ENCODE measurements around the gene ROR2. TPM values are rescaled to one million over a fixed set of nuclear protein-coding genes. Genes with fewer than 3 reads are reported as not detected.

Gene ROR2
- polyA plus RNA-seq, 1 experiment, result 9.7 TPM

DNA sequence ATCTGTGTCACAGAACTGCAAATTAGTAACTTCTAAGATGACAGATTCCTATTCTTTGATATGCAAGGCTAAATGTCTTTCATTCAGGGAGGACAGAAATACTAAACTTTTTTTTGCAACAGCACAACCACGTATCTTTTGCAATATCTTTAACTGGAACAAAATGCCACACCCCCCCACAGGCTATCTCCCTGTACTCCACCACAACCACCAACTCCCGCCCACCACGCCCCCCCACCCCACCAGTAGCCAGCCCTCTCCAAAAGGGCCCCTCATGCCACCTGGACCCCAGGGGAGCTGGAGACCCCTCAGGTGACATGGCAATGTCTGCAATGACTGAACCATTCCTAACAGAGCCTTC lies 131.8 kb downstream of the ROR2 start:
- TF ChIP-seq, protein P1, sequence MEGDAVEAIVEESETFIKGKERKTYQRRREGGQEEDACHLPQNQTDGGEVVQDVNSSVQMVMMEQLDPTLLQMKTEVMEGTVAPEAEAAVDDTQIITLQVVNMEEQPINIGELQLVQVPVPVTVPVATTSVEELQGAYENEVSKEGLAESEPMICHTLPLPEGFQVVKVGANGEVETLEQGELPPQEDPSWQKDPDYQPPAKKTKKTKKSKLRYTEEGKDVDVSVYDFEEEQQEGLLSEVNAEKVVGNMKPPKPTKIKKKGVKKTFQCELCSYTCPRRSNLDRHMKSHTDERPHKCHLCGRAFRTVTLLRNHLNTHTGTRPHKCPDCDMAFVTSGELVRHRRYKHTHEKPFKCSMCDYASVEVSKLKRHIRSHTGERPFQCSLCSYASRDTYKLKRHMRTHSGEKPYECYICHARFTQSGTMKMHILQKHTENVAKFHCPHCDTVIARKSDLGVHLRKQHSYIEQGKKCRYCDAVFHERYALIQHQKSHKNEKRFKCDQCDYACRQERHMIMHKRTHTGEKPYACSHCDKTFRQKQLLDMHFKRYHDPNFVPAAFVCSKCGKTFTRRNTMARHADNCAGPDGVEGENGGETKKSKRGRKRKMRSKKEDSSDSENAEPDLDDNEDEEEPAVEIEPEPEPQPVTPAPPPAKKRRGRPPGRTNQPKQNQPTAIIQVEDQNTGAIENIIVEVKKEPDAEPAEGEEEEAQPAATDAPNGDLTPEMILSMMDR (IDR thresholded peaks at IDR 0.05; ENCODE audit: low read depth, low read length), result no peak
- peaks cover 10% of the 10 kb centered on the region for H3K27me3 ChIP-seq (ENCODE audit: control insufficient read depth, insufficient read depth, low read length)
- no peaks in the 10 kb centered on the region for H3K9me3 ChIP-seq (ENCODE audit: control insufficient read depth, insufficient read depth, low read length)
- ChIA-PET POLR2A (interaction anchor here (0.6 to 1.6 kb wide), 6 partner anchors 25 to 135 kb away, joined by 3 to 6 read pairs (median 5); partner anchors contain the start of gene ROR2), CTCF (interaction anchor here (0.7 to 1.3 kb wide), 3 partner anchors 23 to 60 kb away, joined by 3 to 4 read pairs (median 3); no protein-coding TSS in a partner anchor)
- H3K4me3 ChIP-seq (ENCODE audit: low read depth, low read length), result no peak overlapping the region
- DNase-seq (ENCODE audit: low read depth, low spot score), result no peak
- H3K27ac ChIP-seq (ENCODE audit: low read depth, low read length), result no peak overlapping the region

DNA sequence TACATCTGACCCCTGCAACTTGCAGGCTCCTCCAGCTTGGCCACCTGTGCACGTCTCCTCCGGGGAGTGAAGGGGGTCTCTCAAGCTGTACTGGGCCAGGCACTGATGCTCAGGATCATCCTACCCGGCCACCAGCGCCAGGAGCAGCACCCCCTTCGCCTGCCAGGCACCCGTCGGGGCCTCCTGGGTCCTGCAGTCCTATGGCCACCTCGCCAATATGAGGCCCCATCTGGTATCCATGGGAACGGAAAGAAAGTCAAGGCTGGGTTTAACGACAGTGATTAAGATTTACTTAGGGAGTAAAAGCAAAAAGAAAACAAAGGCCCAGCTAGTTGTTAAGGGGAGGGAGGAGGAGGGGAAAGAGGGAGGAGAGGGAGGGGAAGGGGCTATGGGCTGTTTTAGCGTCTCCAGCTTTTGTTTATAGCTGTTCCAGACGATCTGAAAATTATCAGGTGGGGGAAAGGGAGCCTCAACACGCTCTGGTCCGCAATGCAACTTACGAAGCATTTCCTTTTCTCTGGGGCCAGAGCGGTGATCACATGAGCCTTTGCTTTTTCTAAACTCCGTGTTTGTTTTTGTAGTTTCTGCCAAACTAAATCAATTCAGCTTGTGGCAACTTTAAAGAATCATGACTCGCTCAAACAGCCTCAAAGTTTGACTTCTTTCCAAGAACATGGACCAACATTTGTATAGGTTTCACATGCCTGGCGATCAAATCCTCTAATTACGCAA lies 132.4 kb downstream of the ROR2 start:
- H3K9me3 ChIP-seq (ENCODE audit: control insufficient read depth, insufficient read depth, low read length), result no peaks in the 10 kb centered on the region
- peaks cover 10% of the 10 kb centered on the region for H3K27me3 ChIP-seq (ENCODE audit: control insufficient read depth, insufficient read depth, low read length)
- peak; percentile 91 for DNase-seq (ENCODE audit: low read depth, low spot score)
- peak overlapping the region; percentile 43 for H3K4me3 ChIP-seq (ENCODE audit: low read depth, low read length)
- peak overlapping the region; percentile 92 for H3K27ac ChIP-seq (ENCODE audit: low read depth, low read length)
- ChIA-PET CTCF (interaction anchor here (1.0 to 1.3 kb wide), 2 partner anchors 23 to 59 kb away, joined by 3 to 4 read pairs; no protein-coding TSS in a partner anchor), POLR2A (interaction anchor here (0.6 to 1.6 kb wide), 9 partner anchors 26 to 136 kb away, joined by 3 to 6 read pairs (median 5); partner anchors contain the start of gene ROR2)
- TF ChIP-seq, protein P1 (IDR thresholded peaks at IDR 0.05; ENCODE audit: low read depth, low read length), result no peak

DNA sequence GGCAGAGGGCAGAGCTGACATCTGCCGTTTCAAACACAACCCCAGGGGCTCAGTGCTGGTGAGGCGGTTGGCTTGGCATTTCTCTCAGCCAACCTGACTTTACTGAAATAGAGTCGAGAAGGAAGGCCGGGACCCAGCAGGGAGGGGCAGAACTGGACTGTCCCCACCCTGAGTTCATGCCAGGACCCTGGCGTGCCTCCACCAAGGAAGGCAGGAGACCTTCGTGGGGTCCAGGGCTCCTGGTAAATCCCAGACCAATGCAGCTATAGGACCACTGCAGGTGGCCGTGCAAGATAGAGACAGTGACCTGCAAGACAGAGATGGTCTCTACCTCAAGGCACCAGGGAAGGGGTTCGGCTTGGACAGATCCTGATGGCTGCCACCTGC lies 132.9 kb downstream of the ROR2 start:
- H3K27ac ChIP-seq (ENCODE audit: low read depth, low read length), result peak overlapping the region; percentile 92

DNA sequence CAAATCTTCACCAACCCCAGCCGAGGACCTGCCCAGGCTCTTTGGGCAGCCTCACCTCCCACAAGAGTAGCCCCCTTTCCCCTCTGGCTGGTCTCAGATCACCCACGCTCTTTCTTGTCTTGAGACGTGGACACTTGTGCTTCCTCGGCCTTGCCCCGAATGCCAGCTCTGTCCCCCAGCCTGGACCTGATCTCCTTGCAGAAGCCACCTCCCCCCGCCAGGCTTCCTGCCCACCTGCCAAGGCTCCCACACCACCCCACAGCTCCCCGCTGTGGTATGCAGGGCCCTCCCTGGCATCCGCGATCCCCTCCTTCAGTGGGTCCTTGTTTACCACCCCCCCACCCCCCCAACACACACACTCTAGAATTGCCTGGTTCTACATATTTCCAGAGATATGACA lies 133.7 kb downstream of the ROR2 start:
- no peak overlapping the region for H3K4me3 ChIP-seq (ENCODE audit: low read depth, low read length)
- CTCF ChIA-PET, result no interaction called here
- POLR2A ChIA-PET, result interaction anchor here (0.8 kb wide), 1 partner anchor 45 kb away, joined by 3 read pairs; no protein-coding TSS in a partner anchor
- H3K27me3 ChIP-seq (ENCODE audit: control insufficient read depth, insufficient read depth, low read length), result peaks cover 6% of the 10 kb centered on the region
- no peak overlapping the region for H3K27ac ChIP-seq (ENCODE audit: low read depth, low read length)
- TF ChIP-seq, protein P1 (IDR thresholded peaks at IDR 0.05; ENCODE audit: low read depth, low read length), result no peak
- no peaks in the 10 kb centered on the region for H3K9me3 ChIP-seq (ENCODE audit: control insufficient read depth, insufficient read depth, low read length)
- no peak for DNase-seq (ENCODE audit: low read depth, low spot score)

More for the DNA sequence above, 132.9 kb downstream of the ROR2 start:
- TF ChIP-seq, protein P1 (IDR thresholded peaks at IDR 0.05; ENCODE audit: low read depth, low read length), result no peak
- no peak for DNase-seq (ENCODE audit: low read depth, low spot score)
- Histone ChIP-seq H3K27me3 (ENCODE audit: control insufficient read depth, insufficient read depth, low read length) (peaks cover 7% of the 10 kb centered on the region), H3K4me3 (ENCODE audit: low read depth, low read length) (peak overlapping the region; percentile 43), H3K9me3 (ENCODE audit: control insufficient read depth, insufficient read depth, low read length) (no peaks in the 10 kb centered on the region)
- CTCF ChIA-PET, result interaction anchor here (1.0 kb wide), 1 partner anchor 59 kb away, joined by 3 read pairs; no protein-coding TSS in a partner anchor
- POLR2A ChIA-PET, result interaction anchor here (0.6 to 1.6 kb wide), 8 partner anchors 27 to 135 kb away, joined by 3 to 6 read pairs (median 5); partner anchors contain the start of gene ROR2

DNA sequence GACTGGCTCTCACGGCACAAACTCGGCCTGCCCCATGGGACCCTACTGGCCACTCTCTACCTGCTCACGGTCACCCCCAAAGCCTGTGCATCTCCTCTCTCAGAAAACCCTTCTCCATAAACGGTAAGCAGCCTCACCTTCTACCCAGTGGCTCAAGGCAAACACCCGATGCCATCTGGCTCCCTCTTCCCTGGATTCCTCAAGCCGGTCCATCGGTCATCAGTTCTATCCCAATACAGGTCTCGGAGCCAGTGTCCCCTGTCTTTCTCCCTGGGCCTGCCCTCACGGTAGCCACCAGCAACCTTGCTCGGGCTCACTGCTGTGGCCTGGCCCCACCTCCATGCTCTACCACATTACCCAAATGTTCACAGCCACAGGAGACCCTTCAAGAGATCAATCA lies 134.1 kb downstream of the ROR2 start:
- no peaks in the 10 kb centered on the region for H3K9me3 ChIP-seq (ENCODE audit: control insufficient read depth, insufficient read depth, low read length)
- no peak overlapping the region for H3K27ac ChIP-seq (ENCODE audit: low read depth, low read length)
- DNase-seq (ENCODE audit: low read depth, low spot score), result no peak
- ChIA-PET CTCF (no interaction called here), POLR2A (interaction anchor here (0.8 kb wide), 1 partner anchor 45 kb away, joined by 3 read pairs; no protein-coding TSS in a partner anchor)
- no peak overlapping the region for H3K4me3 ChIP-seq (ENCODE audit: low read depth, low read length)
- peaks cover 5% of the 10 kb centered on the region for H3K27me3 ChIP-seq (ENCODE audit: control insufficient read depth, insufficient read depth, low read length)
- TF ChIP-seq, protein P1 (IDR thresholded peaks at IDR 0.05; ENCODE audit: low read depth, low read length), result no peak

Data from AG04450 (cell line).